Stomach (tissue), 9 donors: ENCODE data around the gene COL23A1. TPM values are rescaled to one million over a fixed set of nuclear protein-coding genes. Genes with fewer than 3 reads are reported as not detected.

ENCODE experiments used
- DNase-seq, 2 donors: peaks; one replicate each; pipeline versions ENCODE4 v3.0.0 to v3.0.0-alpha.2; 2013 to 2019
- H3K27ac ChIP-seq, 5 donors: fragments of 200-600 bp in 4 of 5; sonication (generic) in 4 of 5; one replicate each; pipeline ENCODE4 v1.5.1; 2013 to 2019; ENCODE audit warnings: mild to moderate bottlenecking in 1 of 5, moderate library complexity in 1 of 5
- H3K27me3 ChIP-seq, 3 donors: fragments of 200-600 bp; sonication (generic); one replicate each; pipeline ENCODE4 v1.5.1; 2017 to 2019; ENCODE audit warnings: mixed run types in 1 of 3
- H3K36me3 ChIP-seq, 4 donors: fragments of 200-600 bp; sonication (generic); 1 replicate in 3 of 4; 2 replicates in 1 of 4; pipeline ENCODE4 v1.5.1; 2016 to 2019
- H3K4me1 ChIP-seq, 4 donors: fragments of 200-600 bp; sonication (generic); one replicate each; pipeline ENCODE4 v1.5.1; 2016 to 2019
- H3K4me3 ChIP-seq, 4 donors: fragments of 200-600 bp; sonication (generic) in 3 of 4; one replicate each; pipeline ENCODE4 v1.5.1; 2016 to 2019; ENCODE audit warnings: mild to moderate bottlenecking in 1 of 4
- H3K9me3 ChIP-seq, 4 donors: fragments of 200-600 bp; sonication (generic); one replicate each; pipeline ENCODE4 v1.5.1; 2016 to 2019
- EP300 ChIP-seq: sonication (generic); formaldehyde crosslinking; IDR thresholded peaks from one replicate; pipeline ENCODE4 v1.6.1; 2017; ENCODE audit warnings: antibody characterized with exemption
- POLR2A ChIP-seq, 4 donors: fragments of 450-650 bp; IDR thresholded peaks; one replicate each; pipeline ENCODE4 v1.6.1; 2016; ENCODE audit warnings: antibody characterized with exemption in 4 of 4, control low read depth in 2 of 4, mild to moderate bottlenecking in 1 of 4, moderate library complexity in 1 of 4
- POLR2AphosphoS5 ChIP-seq, 3 donors: sonication (generic); formaldehyde crosslinking; IDR thresholded peaks; one replicate each; pipeline ENCODE4 v1.6.1; 2016; ENCODE audit warnings: antibody characterized with exemption in 3 of 3
- WGBS, 5 donors: extraction: QIAGEN DNeasy Blood & Tissue Kit in 3 of 5; methylation state at CpG; one replicate each; pipeline versions ENCODE4 v1.1.5 to v1.1.7; 2013 to 2018; 5-methylcytosine and 5-hydroxymethylcytosine counted together
- intact Hi-C: fragments of 100-400 bp; cut with DNase I; formaldehyde crosslinking; loops from one replicate; pipeline ENCODE4 v1.15.1; 2023; ENCODE audit warnings: low total_unique reads
- polyA plus RNA-seq, 3 donors: library from polyadenylated mRNA; stranded (reverse); fragments of 200-250 nt; gene quantifications; one replicate each; pipeline ENCODE4 v1.2.3, GENCODE V29; 2013
- total RNA-seq, 5 donors: library from RNA; depleted of rRNA; stranded (reverse); fragments of >200 nt; gene quantifications; one replicate each; pipeline versions ENCODE4 v1.1.0 to v1.2.3, GENCODE V29; 2014 to 2016
- TF ChIP-seq, protein P1 (sequence below), 7 experiments: fragments of 450-650 bp in 4 of 7; fragments of 200-600 bp in 3 of 7; sonication (generic) in 3 of 7; IDR thresholded peaks; one replicate each; pipeline ENCODE4 v1.5.1; 2016 to 2019; ENCODE audit warnings: antibody characterized with exemption in 7 of 7, control low read depth in 2 of 7, mild to moderate bottlenecking in 1 of 7
- donor health status: healthy with polysubstance abuse.
- donor health status: Bipolar disorder and iron deficiency.
- donor health status: healthy.

COL23A1 gene
- total and polyA plus RNA-seq, 8 donors, result under 0.01 to 7.0 (median 1.4) TPM

GRCh38 chr5:178630475-178630930 is 40.3 kb upstream of the COL23A1 start:
- no peaks in the 10 kb centered on the region for H3K27me3 ChIP-seq
- no peak overlapping the region for H3K27ac ChIP-seq
- TF ChIP-seq, protein P1, sequence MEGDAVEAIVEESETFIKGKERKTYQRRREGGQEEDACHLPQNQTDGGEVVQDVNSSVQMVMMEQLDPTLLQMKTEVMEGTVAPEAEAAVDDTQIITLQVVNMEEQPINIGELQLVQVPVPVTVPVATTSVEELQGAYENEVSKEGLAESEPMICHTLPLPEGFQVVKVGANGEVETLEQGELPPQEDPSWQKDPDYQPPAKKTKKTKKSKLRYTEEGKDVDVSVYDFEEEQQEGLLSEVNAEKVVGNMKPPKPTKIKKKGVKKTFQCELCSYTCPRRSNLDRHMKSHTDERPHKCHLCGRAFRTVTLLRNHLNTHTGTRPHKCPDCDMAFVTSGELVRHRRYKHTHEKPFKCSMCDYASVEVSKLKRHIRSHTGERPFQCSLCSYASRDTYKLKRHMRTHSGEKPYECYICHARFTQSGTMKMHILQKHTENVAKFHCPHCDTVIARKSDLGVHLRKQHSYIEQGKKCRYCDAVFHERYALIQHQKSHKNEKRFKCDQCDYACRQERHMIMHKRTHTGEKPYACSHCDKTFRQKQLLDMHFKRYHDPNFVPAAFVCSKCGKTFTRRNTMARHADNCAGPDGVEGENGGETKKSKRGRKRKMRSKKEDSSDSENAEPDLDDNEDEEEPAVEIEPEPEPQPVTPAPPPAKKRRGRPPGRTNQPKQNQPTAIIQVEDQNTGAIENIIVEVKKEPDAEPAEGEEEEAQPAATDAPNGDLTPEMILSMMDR (IDR thresholded peaks at IDR 0.05), result no peak
- TF ChIP-seq EP300, result no peak
- no peak for TF ChIP-seq POLR2A (IDR thresholded peaks at IDR 0.05)
- TF ChIP-seq POLR2AphosphoS5 (IDR thresholded peaks at IDR 0.05), result no peak
- WGBS, 5 donors, result 27 to 32% (median 29%) methylated on average over 3 to 4 of the region's 4 CpGs
- DNase-seq, result no peak
- no peaks in the 10 kb centered on the region for H3K9me3 ChIP-seq
- intact Hi-C loops, result no loop called here
- H3K4me3 ChIP-seq, result no peak overlapping the region
- no peaks in the 10 kb centered on the region for H3K36me3 ChIP-seq
- peaks cover 0 to 7% (median 3%) of the 10 kb centered on the region in 4 donors for H3K4me1 ChIP-seq

- peaks cover 23 to 39% (median 30%) of the 10 kb centered on the region in 4 donors for H3K4me1 ChIP-seq
- H3K9me3 ChIP-seq, result no peaks in the 10 kb centered on the region
- DNase-seq, result no peak
- peak overlapping the region; percentile 76 to 99 (median 94) for H3K27ac ChIP-seq
- 3 to 29% (median 6%) methylated on average over 4 to 20 of the region's 20 CpGs for WGBS, 5 donors
- H3K27me3 ChIP-seq, result no peaks in the 10 kb centered on the region
- intact Hi-C loops, result no loop called here
- peak overlapping the region; percentile 61 to 89 (median 75) for H3K4me3 ChIP-seq
- no peak for TF ChIP-seq POLR2AphosphoS5 (IDR thresholded peaks at IDR 0.05)
- H3K36me3 ChIP-seq, result peaks cover 3 to 11% (median 9%) of the 10 kb centered on the region in 4 donors
Measured at GRCh38 chr5:178627259-178627598, 37.0 kb upstream of the COL23A1 start.

- H3K27me3 ChIP-seq, result no peaks in the 10 kb centered on the region
- peak; percentile 98 for DNase-seq
- H3K4me3 ChIP-seq, result peak within 1 kb of the TSS; percentile 61 to 89 (median 75)
- intact Hi-C loops, result no loop called here
- peaks cover 23 to 45% (median 33%) of the 10 kb centered on the region in 4 donors for H3K4me1 ChIP-seq
- TF ChIP-seq POLR2AphosphoS5 (IDR thresholded peaks at IDR 0.05) (peak; percentile 85 to 93 (median 90)), POLR2A (IDR thresholded peaks at IDR 0.05) (peak in 1 of 4 donors; percentile 41), EP300 (no peak)
- H3K9me3 ChIP-seq, result no peaks in the 10 kb centered on the region
- peak within 1 kb of the TSS; percentile 91 to 99 (median 97) for H3K27ac ChIP-seq
- H3K36me3 ChIP-seq, result peaks cover 3 to 17% (median 15%) of the 10 kb centered on the region in 4 donors
- 0 to 1% (median 0%) methylated on average over 29 to 79 of the region's 79 CpGs for WGBS, 5 donors
Measured at GRCh38 chr5:178626484-178627258, 36.5 kb upstream of the COL23A1 start, which contains the start of gene CLK4. TSS of gene CLK4 (minus strand) at chr5:178627050. CDS start at chr5:178623416, 3,634 bp downstream.

GRCh38 chr5:178625679-178626483 is 35.7 kb upstream of the COL23A1 start:
- Histone ChIP-seq H3K27me3 (no peaks in the 10 kb centered on the region), H3K27ac (peak overlapping the region; percentile 91 to 99 (median 97)), H3K36me3 (peaks cover 3 to 24% (median 22%) of the 10 kb centered on the region in 4 donors), H3K9me3 (no peaks in the 10 kb centered on the region), H3K4me3 (peak overlapping the region; percentile 61 to 89 (median 75)), H3K4me1 (peaks cover 23 to 53% (median 37%) of the 10 kb centered on the region in 4 donors)
- peak in 1 of 2 donors; percentile 17 for DNase-seq
- TF ChIP-seq POLR2A (IDR thresholded peaks at IDR 0.05) (no peak), POLR2AphosphoS5 (IDR thresholded peaks at IDR 0.05) (no peak), EP300 (no peak)
- TF ChIP-seq, protein P1 (IDR thresholded peaks at IDR 0.05), result no peak
- intact Hi-C loops, result no loop called here
- WGBS, 5 donors, result 0% methylated on average over 22 to 23 of the region's 23 CpGs
